AG04450 (cell line): Measurements from ENCODE around the gene STAT3. TPM values are rescaled to one million over a fixed set of nuclear protein-coding genes. Genes with fewer than 3 reads are reported as not detected.

Experiments
- CTCF ChIA-PET: fragments of 300-600, 350-600 bp; formaldehyde crosslinking; extraction: SDS; loops from one replicate; lab custom pipeline; 2022; ENCODE audit warnings: antibody characterized with exemption, inconsistent platforms; lab: Charles Lee
- POLR2A ChIA-PET: fragments of 350-600 bp; formaldehyde crosslinking; extraction: SDS; loops from one replicate; lab custom pipeline; 2021; ENCODE audit warnings: antibody characterized with exemption, inconsistent platforms; lab: Yijun Ruan, JAX
- DNase-seq: peaks from one replicate; pipeline ENCODE4 v3.0.0-alpha.2; 2011; ENCODE audit warnings: low read depth, low spot score
- H3K27ac ChIP-seq: one replicate; pipeline ENCODE4 v1.5.1; 2012; ENCODE audit warnings: low read depth, low read length, control low read depth
- H3K27me3 ChIP-seq: one replicate; pipeline ENCODE4 v1.6.0; 2012; ENCODE audit warnings: low read length; ENCODE audit not compliant: control insufficient read depth, insufficient read depth
- H3K4me3 ChIP-seq: 2 replicates; pipeline ENCODE4 v1.5.1; 2011; ENCODE audit warnings: mild to moderate bottlenecking, low read depth, low read length, control low read depth
- H3K9me3 ChIP-seq: 2 replicates; pipeline ENCODE4 v1.5.1; 2012; ENCODE audit warnings: low read length; ENCODE audit not compliant: control insufficient read depth, insufficient read depth
- CTCF ChIP-seq: IDR thresholded peaks from 2 replicates; pipeline ENCODE4 v1.5.1; 2011; ENCODE audit warnings: low read depth, low read length, control low read depth, inconsistent platforms
- polyA plus RNA-seq: library from polyadenylated mRNA; depleted of rRNA; stranded (reverse); fragments of >200 nt; gene quantifications from 2 replicates; pipeline ENCODE4 v1.2.3, GENCODE V29; 2011

The STAT3 gene
- polyA plus RNA-seq, 1 experiment: 77.1 TPM

- no peaks in the 10 kb centered on the region for H3K27me3 ChIP-seq
- no peak for DNase-seq
- ChIA-PET CTCF (no interaction called here), POLR2A (no interaction called here)
- no peak overlapping the region for H3K4me3 ChIP-seq
- no peaks in the 10 kb centered on the region for H3K9me3 ChIP-seq
- no peak overlapping the region for H3K27ac ChIP-seq
- TF ChIP-seq CTCF: no peak
These were observed 92.2 kb downstream of the STAT3 start for GRCh38 chr17:42296012-42296411.

GRCh38 chr17:42294469-42295398, 93.5 kb downstream of the STAT3 start:
- Histone ChIP-seq H3K27ac (no peak overlapping the region), H3K4me3 (no peak overlapping the region), H3K27me3 (no peaks in the 10 kb centered on the region), H3K9me3 (no peaks in the 10 kb centered on the region)
- DNase-seq: no peak
- TF ChIP-seq CTCF: no peak
- POLR2A ChIA-PET: no interaction called here
- CTCF ChIA-PET: interaction anchor here (0.8 kb wide), 1 partner anchor 72 kb away, joined by 3 read pairs; no protein-coding TSS in a partner anchor

GRCh38 chr17:42291129-42291528, 97.1 kb downstream of the STAT3 start:
- DNase-seq: no peak
- H3K27me3 ChIP-seq: no peaks in the 10 kb centered on the region
- TF ChIP-seq CTCF: no peak
- H3K4me3 ChIP-seq: no peak overlapping the region
- POLR2A ChIA-PET: interaction anchor here (0.5 to 1.1 kb wide), 2 partner anchors 40 to 50 kb away, joined by 3 to 4 read pairs; no protein-coding TSS in a partner anchor
- CTCF ChIA-PET: interaction anchor here (0.6 kb wide), 1 partner anchor 69 kb away, joined by 4 read pairs; no protein-coding TSS in a partner anchor
- H3K27ac ChIP-seq: no peak overlapping the region
- H3K9me3 ChIP-seq: peaks cover 6% of the 10 kb centered on the region; the same call in 1 of the 2 replicates

- no peak for TF ChIP-seq CTCF
- CTCF ChIA-PET: no interaction called here
These were observed 97.7 kb downstream of the STAT3 start for GRCh38 chr17:42290577-42290976.

More at GRCh38 chr17:42290577-42290976, 97.7 kb downstream of the STAT3 start:
- H3K4me3 ChIP-seq: no peak overlapping the region
- POLR2A ChIA-PET: interaction anchor here (0.5 to 1.1 kb wide), 2 partner anchors 40 to 49 kb away, joined by 3 to 4 read pairs; no protein-coding TSS in a partner anchor
- no peaks in the 10 kb centered on the region for H3K27me3 ChIP-seq
- DNase-seq: no peak
- H3K9me3 ChIP-seq: peaks cover 6% of the 10 kb centered on the region; the same call in 1 of the 2 replicates
- no peak overlapping the region for H3K27ac ChIP-seq
